SU-DHL-6 (cell line): Measurements from ENCODE around the gene UBR3.

ENCODE experiments used
- EZH2phosphoT487 ChIP-seq: fragments of 200-600 bp; sonication (generic), shearing (Covaris generic); conservative IDR thresholded peaks from 2 replicates; pipeline ENCODE4 v1.6.1; 2018; ENCODE audit warnings: mild to moderate bottlenecking, antibody characterized with exemption, low read length, moderate library complexity, mixed read lengths
- TF ChIP-seq, protein P1 (sequence below): fragments of 200-600 bp; sonication (generic); IDR thresholded peaks from one replicate; pipeline ENCODE4 v1.5.1; 2017; ENCODE audit warnings: antibody characterized with exemption, mild to moderate bottlenecking, low read length, moderate library complexity; ENCODE audit not compliant: insufficient read depth, poor library complexity, severe bottlenecking

DNA sequence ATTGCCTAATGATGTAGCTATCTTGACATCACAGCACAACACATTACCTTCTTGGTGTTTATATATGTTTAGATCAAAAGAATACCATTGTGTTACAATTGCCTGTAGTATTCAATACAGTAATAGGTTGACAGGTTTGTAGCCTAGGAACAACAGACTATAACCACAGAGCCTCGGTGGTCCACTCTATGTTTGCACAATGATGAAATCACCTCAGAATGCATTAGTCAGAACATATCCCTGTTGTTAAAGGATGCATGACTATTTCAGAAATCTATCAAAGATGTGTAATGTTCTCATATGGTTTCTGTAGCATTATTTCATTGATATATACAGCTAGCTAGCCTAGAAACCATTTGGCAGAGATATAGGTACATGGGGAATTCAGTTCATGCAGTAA is 11.4 kb upstream of the UBR3 start:
- TF ChIP-seq, protein P1, sequence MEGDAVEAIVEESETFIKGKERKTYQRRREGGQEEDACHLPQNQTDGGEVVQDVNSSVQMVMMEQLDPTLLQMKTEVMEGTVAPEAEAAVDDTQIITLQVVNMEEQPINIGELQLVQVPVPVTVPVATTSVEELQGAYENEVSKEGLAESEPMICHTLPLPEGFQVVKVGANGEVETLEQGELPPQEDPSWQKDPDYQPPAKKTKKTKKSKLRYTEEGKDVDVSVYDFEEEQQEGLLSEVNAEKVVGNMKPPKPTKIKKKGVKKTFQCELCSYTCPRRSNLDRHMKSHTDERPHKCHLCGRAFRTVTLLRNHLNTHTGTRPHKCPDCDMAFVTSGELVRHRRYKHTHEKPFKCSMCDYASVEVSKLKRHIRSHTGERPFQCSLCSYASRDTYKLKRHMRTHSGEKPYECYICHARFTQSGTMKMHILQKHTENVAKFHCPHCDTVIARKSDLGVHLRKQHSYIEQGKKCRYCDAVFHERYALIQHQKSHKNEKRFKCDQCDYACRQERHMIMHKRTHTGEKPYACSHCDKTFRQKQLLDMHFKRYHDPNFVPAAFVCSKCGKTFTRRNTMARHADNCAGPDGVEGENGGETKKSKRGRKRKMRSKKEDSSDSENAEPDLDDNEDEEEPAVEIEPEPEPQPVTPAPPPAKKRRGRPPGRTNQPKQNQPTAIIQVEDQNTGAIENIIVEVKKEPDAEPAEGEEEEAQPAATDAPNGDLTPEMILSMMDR = no peak
- no peak for TF ChIP-seq EZH2phosphoT487
